Measurements from ENCODE around the gene DNAJC30. TPM values are rescaled to one million over a fixed set of nuclear protein-coding genes. Genes with fewer than 3 reads are reported as not detected.
A peak's percentile ranks its signal among the peaks of the same experiment; 100 is the strongest.
"Not testable (repeated sequence)": the region's sequence is repeated elsewhere in the genome, so short reads cannot be mapped to it uniquely, and the experiment has no call there.

DNAJC30 gene
- polyA plus RNA-seq, 12 donors: 4.9 to 11.3 (median 6.5) TPM; not detected in 1

DNA sequence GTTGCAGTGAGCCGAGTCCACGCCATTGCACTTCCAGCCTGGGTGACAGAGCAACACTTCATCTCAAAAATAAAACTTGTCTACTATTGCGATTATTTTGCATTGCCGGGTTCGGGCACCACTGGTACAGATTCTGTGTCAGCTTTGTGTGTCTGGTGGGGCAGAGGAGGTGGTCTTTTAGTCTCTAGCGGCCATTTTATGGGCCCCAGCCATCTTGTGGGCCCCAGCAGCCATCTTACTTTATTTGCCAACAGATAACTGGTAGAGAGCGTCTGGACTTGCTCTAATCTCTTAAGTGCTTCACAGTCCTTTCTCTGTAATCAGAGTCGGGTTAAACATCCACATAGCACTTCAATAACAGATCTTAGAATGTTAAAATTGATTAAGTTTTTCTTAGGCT, 5.0 kb upstream of the DNAJC30 start:
- no peak for DNase-seq

DNA sequence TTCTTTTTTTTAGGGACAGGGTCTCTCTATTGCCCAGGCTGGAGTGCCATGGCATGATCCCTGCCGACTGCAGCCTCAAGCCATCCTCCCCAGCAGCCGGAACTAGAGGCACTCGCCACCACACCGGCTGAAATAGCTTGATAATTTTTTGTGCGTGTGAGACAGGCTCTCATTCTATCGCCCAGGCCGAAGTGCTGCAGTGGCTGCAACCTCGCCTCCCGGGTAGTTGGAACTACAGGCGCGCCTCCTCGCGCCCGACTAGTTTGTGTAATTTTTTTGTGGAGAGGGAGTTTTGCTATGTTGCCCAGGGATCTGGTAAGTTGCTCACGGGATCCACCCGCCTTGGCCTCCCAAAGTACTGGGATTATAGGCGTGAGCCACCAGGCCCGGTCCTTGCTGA, 2.1 kb upstream of the DNAJC30 start:
- no peak for DNase-seq

DNA sequence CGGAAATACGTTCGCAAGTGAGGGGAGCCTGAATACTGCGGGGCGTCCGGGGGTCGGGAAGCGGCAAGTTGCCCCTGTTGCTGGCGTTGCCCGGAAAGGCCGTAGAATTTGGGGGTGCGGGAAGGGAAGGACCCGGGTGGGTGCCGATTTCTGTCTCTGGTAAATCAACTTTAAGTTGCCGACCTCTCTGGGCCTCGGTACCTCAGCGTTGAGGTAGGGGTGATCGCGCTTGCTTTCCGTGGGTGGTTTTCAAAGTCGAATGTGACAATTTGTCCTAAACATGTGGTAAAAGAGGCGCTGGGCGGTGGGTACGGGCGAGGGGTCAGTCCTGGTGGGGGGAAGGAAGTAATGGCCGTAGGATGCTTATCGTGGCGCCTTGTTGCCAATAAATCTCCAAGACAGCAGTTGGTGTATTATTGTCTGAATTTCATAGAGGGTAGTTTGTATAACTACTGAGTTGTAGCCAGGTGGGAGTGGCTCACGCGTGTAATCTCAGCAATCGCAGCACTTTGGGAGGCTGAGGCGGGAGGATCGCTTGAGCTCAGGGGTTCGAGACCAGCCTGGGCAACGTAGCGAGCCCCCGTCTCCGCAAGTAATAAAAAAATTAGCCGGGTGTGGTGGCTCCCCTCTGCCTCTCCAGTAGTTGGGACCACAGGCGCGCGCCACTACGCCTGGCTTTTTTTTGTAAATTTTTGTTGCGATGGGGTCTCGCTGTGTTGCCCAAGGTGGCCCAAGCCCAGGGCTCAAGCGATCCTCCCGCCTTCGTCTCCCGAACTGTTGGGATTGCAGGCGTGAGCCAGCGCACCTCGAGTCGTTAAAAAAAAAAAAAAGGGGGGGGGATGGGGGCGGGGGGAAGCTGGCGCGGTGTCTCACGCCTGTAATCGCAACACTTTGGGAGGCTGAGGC, 788 bp upstream of the DNAJC30 start:
- DNase-seq: no peak

DNA sequence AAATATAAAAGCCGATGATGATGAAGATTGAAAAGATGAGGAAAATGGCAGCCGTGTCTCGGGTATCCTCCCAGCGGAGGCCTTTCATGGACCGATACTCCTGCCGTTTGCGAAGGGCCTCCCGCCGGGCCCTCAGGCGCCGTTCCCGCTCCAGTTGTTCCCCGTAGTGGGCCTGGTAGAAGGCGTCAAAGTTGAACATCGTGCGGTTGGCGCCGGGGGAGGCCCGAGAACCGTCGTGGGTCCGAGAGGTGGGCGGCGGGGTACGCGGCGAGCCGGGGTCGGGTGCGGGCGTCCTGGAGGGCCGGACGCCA, 553 bp downstream of the DNAJC30 start:
- DNase-seq: no peak

DNA sequence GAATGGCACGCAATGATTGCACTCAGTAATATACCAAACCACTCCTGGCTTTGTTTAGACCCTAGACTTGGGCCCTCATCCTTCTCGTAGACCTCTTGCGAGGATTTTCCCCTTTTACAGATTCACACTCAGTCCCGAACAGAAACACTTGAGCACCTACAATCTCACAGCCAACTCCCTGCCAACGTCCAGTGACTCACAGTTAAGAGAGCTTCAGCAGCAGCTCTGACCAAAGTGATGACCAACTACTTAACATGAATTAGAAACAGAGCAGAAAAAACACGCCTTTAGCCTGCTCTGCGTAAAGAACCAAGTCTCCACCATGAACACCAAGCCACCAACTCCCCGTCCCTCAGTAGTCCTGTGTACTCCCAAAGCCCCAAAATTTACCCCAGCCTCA, 2.2 kb downstream of the DNAJC30 start:
- DNase-seq: no peak

DNA sequence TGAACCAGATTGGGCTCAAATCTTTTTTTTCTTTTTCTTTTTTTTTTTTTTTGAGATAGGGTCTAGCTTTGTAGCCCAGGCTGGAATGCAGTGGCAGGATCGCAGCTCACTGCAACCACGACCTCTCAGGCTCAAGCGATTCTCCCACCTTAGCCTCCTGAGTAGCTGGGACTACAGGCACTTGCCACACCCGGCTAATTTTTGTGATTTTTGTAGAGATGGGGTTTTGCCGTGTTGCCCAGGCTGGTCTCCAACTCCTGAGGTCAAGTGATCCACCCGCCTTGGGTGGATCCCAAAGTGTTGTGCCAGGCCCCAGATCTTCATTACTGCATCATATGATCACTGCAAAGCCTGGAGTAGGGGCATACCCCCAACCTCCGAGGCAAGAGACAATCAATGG, 2.8 kb downstream of the DNAJC30 start:
- DNase-seq: no peak

DNA sequence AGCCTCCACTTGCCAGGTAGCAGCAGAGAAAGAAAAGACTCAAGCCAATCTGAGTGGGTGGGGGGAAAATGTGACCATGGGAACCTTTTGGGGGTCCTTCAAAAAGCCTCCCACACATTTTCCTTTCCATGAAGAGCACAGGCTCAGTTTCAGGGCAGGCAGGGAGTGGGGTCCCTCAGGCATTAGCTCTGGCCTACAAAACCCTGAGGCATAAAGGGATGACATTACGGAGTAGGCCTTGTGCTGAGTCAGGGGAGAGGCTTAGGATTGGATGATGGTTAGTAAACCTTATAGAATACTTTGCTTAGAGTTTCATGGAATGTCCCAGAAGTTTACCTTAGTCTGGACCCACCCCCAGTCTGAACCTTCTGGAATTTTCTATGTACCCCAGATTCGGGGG, 3.5 kb downstream of the DNAJC30 start:
- DNase-seq: no peak

DNA sequence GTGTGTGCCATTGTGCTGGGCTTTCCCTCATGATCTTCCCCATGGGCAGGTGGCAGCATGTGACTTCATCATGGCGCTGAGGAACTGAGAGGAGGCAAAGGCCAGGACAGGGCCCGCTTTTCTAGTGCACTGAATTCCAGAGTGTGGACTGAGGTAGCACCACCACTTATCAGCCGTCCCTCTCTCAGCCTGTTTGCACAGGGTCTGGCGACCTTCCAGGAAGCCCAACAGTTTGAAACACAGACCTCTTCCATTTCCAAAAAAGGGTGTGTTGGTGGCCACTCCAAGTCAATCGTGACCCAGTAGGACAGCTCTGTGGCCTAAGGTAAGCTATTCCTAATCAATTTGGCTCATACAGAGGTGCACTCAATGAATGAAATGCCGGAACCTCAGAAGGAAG, 4.4 kb downstream of the DNAJC30 start:
- no peak for DNase-seq

DNA sequence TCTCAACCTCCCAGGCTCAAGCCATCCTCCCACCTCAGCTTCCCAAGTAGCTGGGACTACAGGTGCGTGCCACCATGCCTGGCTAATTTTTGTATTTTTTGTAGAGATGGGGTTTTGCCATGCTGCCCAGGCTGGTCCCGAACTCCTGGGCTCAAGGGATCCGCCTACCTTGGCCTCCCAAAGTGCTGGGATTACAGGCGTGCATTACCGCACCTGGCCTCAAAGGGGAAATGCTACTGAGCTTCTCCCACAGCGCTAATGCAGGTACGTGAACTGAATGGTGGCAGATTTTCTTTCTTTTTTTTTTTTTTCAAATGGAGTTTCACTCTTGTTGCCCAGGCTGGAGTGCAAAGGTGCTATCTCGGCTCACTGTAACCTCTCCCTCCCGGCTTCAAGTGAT, 7.2 kb downstream of the DNAJC30 start:
- not testable (repeated sequence) for DNase-seq

DNA sequence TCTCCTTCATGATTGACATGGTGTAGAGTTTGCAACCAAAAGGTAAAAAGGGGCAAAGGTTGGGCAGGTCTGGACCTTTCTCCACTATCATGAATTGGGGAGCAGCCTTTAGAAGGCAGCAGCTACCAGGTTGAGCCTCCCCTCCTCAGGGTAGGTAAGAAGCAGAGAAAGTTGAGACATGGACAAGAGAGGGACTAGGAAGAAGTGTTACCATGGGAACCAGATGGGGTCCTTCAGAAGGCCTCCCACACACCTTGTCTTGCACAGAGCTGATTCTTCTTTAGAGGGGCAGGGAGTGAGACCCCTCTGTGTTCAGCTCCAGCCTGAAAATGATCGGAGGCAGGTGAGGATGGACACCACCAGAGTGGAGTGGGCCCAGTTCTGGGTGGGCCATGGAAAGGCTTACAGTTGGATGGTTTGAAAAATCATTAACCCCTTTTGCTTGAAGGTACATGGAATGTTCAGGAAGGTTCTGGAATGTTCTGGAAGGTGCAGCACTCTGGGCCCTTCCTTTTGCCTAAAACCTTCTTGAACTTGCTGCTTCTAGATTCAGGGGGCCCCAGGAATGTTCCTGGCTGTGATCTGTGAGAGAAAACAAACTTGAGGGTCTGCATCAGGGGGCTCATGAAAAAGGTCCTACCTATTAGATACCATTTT, 8.7 kb downstream of the DNAJC30 start:
- DNase-seq: no peak

DNA sequence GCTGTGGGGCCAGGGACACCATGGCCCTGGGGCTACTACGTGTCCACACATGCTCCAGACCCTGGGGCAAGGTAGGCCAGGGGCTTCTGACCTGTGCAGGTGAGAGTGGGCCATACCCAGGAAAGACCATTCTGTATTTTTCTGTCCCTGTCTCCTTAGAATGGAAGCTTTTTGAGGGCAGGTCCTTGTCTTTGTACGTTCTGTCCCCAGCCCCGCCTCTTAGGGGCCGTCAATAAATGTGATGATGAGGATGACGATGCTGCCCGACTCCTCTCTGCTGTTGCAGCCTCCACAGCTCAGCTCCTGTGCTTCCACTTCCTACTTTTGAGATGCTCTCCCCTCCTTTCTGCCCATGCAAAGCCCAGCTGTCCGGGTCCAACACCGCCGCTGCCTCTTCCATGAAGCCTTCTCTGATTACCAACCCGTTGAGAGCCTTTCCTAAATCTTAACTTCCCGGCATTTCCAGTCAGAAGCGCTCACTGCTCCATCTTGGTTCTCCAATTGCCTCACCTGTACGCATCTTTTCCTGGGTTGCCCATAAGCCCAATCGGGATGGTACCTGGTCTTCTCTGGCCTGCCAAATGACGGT, 11.3 kb downstream of the DNAJC30 start:
- no peak for DNase-seq

DNA sequence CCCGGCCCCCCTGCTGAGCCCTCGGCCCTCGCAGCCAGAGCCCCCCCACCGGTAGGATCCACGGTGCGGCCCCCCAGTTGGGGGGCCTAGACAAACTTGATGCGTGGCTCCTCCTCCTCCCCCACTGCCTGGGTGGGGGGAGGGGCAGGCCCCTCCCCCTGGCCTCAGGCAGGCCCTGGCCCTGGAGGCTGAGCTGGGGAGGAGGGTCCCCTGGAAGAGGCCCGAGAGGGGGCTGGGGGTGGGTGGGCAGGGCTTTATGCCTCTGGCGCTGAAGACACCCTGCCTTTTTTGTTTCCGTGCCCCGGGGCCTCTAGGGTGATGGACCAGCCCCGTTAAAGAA, 12.0 kb downstream of the DNAJC30 start:
- DNase-seq: no peak

DNA sequence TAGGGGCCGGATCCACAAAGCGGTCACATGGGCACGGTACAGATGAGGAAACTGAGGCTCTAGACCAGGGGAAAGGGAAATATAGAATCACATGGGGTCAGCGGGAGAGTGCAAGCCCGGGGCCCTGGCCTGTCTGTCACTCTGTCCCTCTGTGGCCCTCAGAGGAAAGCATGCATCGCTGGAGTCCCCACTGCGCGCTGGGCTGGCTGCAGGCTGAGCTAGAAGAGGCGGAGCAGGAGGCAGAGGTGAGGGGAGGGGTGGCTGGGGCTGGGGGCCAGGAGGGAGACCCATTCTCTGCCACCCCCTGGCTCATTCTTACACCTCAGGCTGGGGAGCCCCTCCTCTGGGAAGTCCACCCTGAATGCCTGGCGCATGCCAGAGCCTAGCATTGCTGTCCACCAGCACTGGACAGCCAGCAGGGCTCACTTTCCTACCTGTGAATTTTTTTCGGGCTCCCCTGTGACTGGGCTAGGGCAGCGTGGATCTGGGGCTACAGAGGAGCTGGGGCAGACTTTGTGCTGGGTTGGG, 13.3 kb downstream of the DNAJC30 start:
- DNase-seq: no peak

DNA sequence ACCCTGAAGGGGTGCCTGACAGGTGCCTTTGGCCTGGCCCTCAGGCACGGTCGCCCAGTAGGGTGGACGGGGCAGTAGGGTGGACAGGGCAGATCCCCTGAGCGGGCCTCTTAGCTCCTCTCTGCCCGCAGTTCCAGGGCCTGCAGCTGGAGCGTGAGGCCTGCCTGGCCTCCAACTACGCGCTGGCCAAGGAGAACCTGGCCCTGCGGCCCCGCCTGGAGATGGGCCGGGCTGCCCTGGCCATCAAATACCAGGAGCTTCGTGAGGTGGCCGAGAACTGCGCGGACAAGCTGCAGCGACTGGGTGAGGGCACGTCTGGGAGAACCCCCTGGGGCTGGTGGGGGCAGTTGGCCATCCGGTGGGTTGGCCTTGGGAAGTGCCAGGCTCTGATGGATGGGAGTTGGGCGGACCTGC, 14.0 kb downstream of the DNAJC30 start:
- DNase-seq: no peak

DNA sequence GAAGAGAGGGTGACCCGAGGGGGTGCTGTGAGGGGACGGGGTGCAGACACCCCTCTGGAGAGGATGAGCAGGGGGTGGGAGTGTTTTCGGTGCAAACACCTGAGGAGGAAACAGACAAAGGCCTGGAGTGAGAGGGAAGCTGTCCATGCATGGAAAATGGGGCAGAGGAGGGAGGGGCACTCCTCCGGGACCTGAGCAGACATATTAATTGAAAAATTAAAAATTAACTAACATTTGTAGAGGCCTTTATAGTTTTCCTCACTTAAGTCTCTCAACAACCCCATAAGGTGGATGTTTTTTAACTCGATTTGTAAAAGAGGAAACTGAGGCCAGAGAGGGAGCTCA, 14.4 kb downstream of the DNAJC30 start:
- DNase-seq: no peak

DNA sequence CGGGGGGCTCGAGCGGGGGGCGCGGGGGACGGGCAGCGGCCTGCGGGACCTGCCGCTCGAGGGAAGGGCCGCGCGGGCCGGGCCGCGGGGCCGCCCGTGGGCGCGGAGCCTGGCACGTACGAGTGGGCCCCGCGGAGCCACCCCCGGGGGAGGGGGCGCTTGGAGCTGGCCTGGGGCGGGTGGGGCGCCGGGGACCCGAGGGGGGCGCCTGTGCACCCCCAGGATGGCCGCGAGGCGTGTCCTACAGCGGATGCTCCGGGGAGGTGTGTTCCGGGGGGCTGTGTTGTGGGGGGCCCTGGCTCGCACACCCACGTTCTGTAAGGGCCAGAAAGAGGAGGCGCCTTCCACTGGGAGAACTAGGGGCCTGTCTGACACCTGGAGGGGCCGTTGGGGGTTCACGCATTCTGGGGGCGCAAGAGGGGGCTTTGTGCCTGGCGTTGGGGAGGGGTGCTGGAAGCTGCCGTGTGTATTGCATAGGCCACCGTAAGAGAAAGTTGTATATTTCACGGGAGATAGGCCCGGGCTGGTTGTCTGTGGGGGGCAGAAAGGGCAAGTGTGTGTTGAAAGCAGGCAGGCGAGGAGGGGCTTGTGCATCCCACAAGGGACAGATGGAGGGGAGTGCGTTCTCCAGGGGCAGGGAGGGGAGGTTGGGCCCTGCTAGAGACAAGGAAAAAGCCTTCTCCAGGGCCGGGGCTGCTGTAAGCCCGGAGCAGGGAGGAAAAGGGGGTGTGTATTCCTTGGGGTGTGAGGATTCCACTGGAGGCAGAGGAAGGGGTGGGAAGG, 15.0 kb downstream of the DNAJC30 start:
- peak; percentile 17 for DNase-seq

DNA sequence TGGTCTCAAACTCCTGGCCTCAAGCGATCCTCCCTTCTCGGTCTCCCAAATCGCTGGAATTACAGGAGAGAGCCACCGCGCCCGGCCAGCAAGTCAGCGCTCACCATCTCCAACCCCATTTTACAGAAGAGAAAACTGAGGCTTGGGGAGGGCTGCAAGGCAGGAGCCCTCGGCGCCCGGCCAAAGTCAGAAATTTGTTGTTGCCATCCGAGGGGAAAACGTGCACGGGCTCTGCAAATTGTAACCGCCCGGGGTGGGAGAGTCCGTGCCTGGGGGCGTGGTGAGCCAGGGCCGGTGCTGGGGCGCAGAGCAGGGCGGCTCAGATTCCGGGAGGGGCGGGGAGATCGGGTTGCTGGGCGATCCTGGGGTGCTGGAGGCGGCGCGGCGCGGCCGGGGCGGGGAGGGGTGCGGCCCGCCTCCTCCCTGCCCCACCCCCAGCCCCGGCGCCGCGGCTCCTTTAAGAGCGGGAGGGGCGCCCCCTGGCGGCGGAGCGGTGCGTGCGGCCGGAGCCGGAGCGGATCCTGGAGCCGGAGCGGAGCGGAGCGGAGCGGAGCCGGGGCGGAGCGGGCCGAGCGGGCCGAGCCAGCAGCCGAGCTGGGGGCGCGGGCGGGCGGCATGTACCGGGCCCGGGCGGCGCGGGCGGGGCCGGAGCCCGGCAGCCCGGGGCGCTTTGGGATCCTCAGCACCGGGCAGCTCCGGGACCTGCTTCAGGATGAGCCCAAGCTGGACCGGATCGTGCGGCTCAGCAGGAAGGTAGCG, 15.7 kb downstream of the DNAJC30 start, which contains the start of gene VPS37D:
Gene VPS37D (plus strand): TSS at position 488 of the 759 bp plus-strand sequence. CDS start 128 bp downstream, at position 616.
- peak; percentile 90 for DNase-seq

DNA sequence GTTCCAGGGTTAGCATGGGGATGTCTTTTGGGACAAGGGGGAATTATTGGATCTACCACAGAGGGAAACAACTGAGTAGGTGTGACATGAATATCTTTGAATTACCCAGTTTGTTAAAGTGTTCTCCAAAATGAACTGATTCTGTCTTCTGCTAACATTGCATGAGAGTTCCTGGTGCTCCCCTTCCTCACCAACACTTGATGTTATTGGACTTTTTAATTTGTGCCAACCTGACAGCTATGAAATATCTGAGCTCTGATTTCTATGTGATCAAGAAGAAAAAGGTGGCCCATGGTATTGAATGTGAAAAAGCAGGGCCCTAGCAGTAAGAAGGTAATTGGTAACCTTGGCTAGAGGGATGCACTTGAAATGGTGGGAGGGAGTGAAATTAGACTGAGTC, 20.2 kb downstream of the DNAJC30 start:
- no peak for DNase-seq

DNA sequence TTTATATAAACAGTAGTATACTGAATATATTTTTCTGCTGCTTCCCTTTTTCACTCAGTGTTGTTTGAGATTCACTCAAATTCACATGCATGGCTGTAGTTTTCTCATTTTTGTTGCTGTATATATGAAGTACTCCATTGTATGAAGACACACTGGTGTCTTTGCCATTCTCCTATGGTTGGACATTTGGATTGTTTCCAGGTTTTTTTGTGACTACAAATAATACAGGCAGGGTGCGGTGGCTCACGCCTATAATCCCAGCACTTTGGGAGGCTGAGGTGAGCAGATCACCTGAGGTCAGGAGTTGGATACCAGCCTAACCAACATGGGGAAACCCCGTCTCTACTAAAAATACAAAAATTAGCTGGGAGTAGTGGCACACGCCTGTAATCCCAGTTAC, 22.7 kb downstream of the DNAJC30 start:
- DNase-seq: not testable (repeated sequence)

DNA sequence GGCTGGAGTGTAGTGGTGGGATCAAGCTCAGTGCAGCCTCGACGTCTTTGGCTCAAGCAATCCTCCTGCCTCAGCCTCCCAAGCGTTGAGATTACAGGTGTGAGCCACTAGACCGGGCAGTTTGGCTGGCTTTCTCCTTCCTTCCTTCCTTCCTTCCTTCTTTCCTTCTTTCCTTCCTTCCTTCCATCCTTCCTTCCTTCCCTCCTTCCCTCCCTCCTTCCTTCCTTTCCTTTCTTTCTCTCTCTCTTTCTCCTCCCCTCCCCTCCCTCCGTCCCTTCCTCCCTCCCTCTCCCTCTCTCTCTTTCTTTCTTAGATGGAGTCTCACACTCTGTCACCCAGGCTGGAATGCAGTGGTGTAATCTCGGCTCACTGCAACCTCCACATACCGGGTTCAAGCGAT, 23.3 kb downstream of the DNAJC30 start:
- DNase-seq: no peak

DNA sequence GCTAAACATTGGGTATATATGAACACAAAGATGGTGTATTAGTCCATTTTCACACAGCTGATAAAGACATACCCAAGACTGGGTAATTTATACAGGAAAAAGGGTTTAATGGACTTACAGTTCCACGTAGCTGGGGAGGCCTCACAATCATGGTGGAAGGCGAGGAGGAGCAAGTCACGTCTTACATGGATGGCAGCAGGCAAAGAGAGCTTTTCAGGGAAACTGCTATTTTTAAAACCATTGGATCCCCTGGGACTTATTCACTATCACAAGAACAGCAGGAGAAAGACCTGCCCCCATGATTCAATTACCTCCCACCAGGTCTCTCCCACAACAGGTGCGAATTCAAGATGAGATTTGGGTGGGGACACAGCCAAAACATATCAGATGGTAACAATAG, 27.9 kb downstream of the DNAJC30 start:
- not testable (repeated sequence) for DNase-seq
